Lower leg skin (tissue), 4 donors: Measurements from ENCODE around the gene ST7. TPM values are rescaled to one million over a fixed set of nuclear protein-coding genes. Genes with fewer than 3 reads are reported as not detected.

Source experiments
- DNase-seq, 2 donors: peaks; one replicate each; pipeline ENCODE4 v3.0.0-alpha.2; 2019; ENCODE audit warnings: low spot score in 2 of 2
- H3K4me3 ChIP-seq: fragments of 200-600 bp; sonication (generic); 2 replicates; pipeline ENCODE4 v1.5.1; 2017; ENCODE audit warnings: mild to moderate bottlenecking, low read depth; ENCODE audit not compliant: poor library complexity, severe bottlenecking
- POLR2A ChIP-seq, 2 donors: fragments of 450-650 bp; IDR thresholded peaks; one replicate each; pipeline ENCODE4 v1.6.1; 2016 to 2017; ENCODE audit warnings: antibody characterized with exemption in 2 of 2, mild to moderate bottlenecking in 1 of 2, moderate library complexity in 1 of 2
- WGBS, 2 donors: methylation state at CpG; one replicate each; pipeline ENCODE4 v1.1.5; 2018; 5-methylcytosine and 5-hydroxymethylcytosine counted together
- intact Hi-C: fragments of 100-400 bp; cut with DNase I; formaldehyde crosslinking; loops from one replicate; pipeline ENCODE4 v1.15.0; 2023; ENCODE audit warnings: low total_unique reads
- total RNA-seq, 4 donors: library from RNA; depleted of rRNA; stranded (reverse); fragments of >200 nt; gene quantifications; one replicate each; pipeline ENCODE4 v1.1.0, GENCODE V29; 2016
- TF ChIP-seq, protein P1 (sequence below), 3 donors: fragments of 450-650 bp; IDR thresholded peaks; one replicate each; pipeline ENCODE4 v1.5.1; 2016; ENCODE audit warnings: antibody characterized with exemption in 3 of 3, mild to moderate bottlenecking in 3 of 3, moderate library complexity in 2 of 3

The ST7 gene
- total RNA-seq, 4 donors from 2014 or later, result 10.8 to 17.1 (median 11.4) TPM

DNA sequence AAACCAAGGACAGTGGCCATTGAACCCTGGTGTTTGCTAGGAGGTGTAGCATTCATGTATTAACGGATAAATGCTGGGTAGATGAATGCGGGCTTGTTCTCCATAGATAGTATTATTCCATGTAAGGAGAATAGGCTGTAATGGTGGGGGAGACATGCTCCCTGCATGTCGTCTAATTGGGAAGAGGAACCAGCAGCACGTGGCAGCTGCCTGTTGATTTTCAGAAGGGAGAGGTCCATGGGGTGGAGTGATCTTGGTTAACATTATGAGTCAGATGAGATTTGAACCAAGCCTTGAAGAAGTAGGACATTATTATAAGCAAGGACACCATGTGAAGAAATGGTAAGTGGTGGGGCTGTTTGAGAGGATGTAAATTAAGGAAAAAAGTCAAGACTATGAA is 257.1 kb downstream of the ST7 start:
- no peak overlapping the region for H3K4me3 ChIP-seq
- TF ChIP-seq, protein P1, sequence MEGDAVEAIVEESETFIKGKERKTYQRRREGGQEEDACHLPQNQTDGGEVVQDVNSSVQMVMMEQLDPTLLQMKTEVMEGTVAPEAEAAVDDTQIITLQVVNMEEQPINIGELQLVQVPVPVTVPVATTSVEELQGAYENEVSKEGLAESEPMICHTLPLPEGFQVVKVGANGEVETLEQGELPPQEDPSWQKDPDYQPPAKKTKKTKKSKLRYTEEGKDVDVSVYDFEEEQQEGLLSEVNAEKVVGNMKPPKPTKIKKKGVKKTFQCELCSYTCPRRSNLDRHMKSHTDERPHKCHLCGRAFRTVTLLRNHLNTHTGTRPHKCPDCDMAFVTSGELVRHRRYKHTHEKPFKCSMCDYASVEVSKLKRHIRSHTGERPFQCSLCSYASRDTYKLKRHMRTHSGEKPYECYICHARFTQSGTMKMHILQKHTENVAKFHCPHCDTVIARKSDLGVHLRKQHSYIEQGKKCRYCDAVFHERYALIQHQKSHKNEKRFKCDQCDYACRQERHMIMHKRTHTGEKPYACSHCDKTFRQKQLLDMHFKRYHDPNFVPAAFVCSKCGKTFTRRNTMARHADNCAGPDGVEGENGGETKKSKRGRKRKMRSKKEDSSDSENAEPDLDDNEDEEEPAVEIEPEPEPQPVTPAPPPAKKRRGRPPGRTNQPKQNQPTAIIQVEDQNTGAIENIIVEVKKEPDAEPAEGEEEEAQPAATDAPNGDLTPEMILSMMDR (IDR thresholded peaks at IDR 0.05), result no peak
- TF ChIP-seq POLR2A (IDR thresholded peaks at IDR 0.05), result no peak
- no peak for DNase-seq
- WGBS, 2 donors, result 89 to 90% methylated on average over 4 of the region's 4 CpGs
- intact Hi-C loops, result no loop called here

DNA sequence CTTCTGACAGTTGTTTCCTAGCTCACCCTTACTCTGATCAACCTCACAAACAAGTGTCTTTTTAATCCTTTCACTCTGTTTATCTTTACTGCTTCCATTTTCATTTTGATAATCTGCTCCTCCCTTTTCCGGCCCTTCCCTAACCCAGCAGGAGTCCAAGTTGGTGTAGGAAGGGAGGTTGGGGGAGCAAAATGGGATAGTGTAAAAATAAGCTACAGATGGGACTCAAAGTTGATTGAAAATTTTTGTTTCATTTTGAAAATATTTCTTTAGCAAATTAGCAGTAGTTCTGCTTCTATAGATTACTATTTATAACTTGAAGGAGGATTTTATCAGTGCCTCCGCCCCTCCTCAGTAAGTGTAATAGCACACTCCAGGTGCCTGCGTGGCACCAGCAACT is 257.6 kb downstream of the ST7 start:
- 91 to 98% methylated on average over 3 of the region's 3 CpGs for WGBS, 2 donors

DNA sequence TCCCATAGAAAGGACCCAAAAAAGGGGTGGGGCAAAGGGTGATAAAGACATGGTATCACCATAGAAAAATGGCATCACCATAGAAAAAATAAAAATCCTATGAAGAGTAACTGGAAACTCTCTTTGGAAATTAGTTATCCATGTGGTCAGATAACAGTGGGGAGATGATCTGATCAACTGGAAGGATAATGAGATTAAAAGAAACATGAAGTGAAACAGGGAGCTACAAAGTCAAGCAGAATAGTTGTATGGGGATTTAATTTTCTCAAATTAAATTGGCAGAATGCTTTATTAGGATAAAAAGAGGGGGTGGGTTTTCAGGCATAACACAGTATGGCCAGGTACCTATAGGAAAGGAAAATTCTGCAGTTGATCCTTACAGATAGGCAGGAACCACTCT is 258.3 kb downstream of the ST7 start:
- H3K4me3 ChIP-seq, result no peak overlapping the region
- no peak for TF ChIP-seq POLR2A (IDR thresholded peaks at IDR 0.05)
- TF ChIP-seq, protein P1 (IDR thresholded peaks at IDR 0.05), result no peak
- no peak for DNase-seq
- intact Hi-C loops, result no loop called here

More for the DNA sequence above, 257.6 kb downstream of the ST7 start:
- TF ChIP-seq, protein P1 (IDR thresholded peaks at IDR 0.05), result no peak
- no peak for TF ChIP-seq POLR2A (IDR thresholded peaks at IDR 0.05)
- intact Hi-C loops, result no loop called here
- H3K4me3 ChIP-seq, result no peak overlapping the region
- DNase-seq, result no peak

DNA sequence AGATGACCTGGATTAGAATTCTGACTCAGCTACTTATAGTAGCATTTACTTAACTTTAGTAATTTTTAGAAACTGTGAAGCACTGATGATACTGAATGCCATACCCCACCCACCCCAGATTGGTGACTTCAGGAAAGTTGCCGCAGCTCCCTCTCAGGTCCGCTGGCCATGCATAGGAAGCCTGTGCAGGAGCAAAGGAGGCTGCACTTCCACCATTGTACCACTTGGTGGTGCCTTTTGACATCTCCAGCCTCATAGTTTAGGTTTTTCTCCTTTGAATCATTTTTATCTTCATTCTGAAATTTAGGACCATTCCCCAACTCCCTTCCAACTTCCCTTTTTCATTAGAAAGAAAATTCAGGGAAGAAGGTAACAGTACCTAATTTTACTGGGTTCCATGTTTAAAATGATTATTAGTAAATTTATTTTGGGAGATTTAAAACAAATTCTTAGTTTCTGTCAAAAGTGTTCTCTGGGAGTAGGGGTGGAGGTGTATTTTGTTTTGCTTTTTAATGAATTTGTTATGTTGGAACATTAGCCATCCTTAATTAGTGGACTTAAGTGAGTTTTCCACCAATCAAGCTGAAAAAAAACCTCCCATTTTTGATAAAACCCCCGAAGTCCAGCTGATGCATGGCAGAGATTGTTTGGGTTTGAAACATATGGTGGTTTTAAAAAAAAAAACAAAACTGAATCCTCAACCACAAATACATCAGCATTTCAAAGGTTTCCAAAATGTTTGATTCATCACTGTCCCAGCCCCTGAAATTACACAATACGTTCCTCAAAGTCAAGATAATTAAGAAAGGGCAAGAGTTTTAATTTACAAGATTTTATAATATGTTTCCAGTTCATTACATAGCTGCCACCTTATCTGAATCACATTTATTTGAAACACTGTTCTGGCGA is 259.9 kb downstream of the ST7 start:
- DNase-seq, result peak in 1 of 2 donors; percentile 43
- WGBS, 2 donors, result 52 to 62% methylated on average over 5 of the region's 5 CpGs

DNA sequence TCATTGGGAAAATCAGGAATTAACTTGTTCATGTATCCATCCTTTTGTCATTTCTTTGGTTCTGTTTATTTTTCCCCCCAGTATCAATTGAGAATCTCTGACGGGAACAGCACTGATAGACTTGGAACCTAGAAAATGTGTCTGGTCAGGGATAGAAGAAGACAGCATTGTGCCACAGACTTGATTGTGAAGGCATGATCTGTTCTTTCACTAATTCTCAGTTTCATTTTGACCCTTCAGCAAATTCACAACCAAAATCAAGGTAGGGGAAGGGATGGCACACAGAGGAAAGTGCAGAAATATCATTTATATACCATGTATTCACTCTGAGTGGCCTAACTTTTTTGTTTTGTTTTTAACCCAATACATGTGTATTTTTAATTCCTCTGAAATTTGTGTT is 262.7 kb downstream of the ST7 start:
- no peak overlapping the region for H3K4me3 ChIP-seq
- WGBS, 2 donors, result 100% methylated on average over 1 of the region's 1 CpG
- no peak for TF ChIP-seq POLR2A (IDR thresholded peaks at IDR 0.05)
- TF ChIP-seq, protein P1 (IDR thresholded peaks at IDR 0.05), result no peak
- intact Hi-C loops, result no loop called here
- DNase-seq, result no peak

More for the DNA sequence above, 259.9 kb downstream of the ST7 start:
- intact Hi-C loops, result no loop called here
- H3K4me3 ChIP-seq, result no peak overlapping the region
- TF ChIP-seq, protein P1 (IDR thresholded peaks at IDR 0.05), result no peak
- TF ChIP-seq POLR2A (IDR thresholded peaks at IDR 0.05), result no peak
